GM19240 (cell line): ENCODE measurements around the gene CD84.
"Not testable (repeated sequence)": the region's sequence is repeated elsewhere in the genome, so short reads cannot be mapped to it uniquely, and the experiment has no call there.

Experiments used
- DNase-seq: peaks from one replicate; pipeline ENCODE4 v3.0.0; 2011; ENCODE audit warnings: low spot score; ENCODE audit not compliant: insufficient read length

CD84 gene

GRCh38 chr1:160579216-160579701 lies at the start of gene CD84:
CD84 (minus strand) TSS chr1:160579496; CDS start chr1:160579437, 59 bp downstream.
- no peak for DNase-seq

GRCh38 chr1:160628799-160629263 lies 49.5 kb upstream of the CD84 start:
- no peak for DNase-seq

GRCh38 chr1:160627677-160628289 lies 48.5 kb upstream of the CD84 start:
- DNase-seq = not testable (repeated sequence)

- DNase-seq = no peak
Observed at GRCh38 chr1:160626509-160627342, 47.4 kb upstream of the CD84 start.

GRCh38 chr1:160625725-160626498 lies 46.6 kb upstream of the CD84 start:
- no peak for DNase-seq

GRCh38 chr1:160625321-160625720 lies 46.0 kb upstream of the CD84 start:
- no peak for DNase-seq

GRCh38 chr1:160624464-160624863 lies 45.2 kb upstream of the CD84 start:
- no peak for DNase-seq

GRCh38 chr1:160623862-160624261 lies 44.6 kb upstream of the CD84 start:
- DNase-seq = no peak

GRCh38 chr1:160623227-160623633 lies 43.9 kb upstream of the CD84 start:
- no peak for DNase-seq

GRCh38 chr1:160622501-160623226 lies 43.4 kb upstream of the CD84 start:
- no peak for DNase-seq

- no peak for DNase-seq
Observed at GRCh38 chr1:160621633-160622413, 42.5 kb upstream of the CD84 start.

- no peak for DNase-seq
Observed at GRCh38 chr1:160620942-160621632, 41.8 kb upstream of the CD84 start.

GRCh38 chr1:160619742-160620277 lies 40.5 kb upstream of the CD84 start:
- DNase-seq = no peak

GRCh38 chr1:160618763-160619274 lies 39.5 kb upstream of the CD84 start:
- no peak for DNase-seq

- no peak for DNase-seq
Observed at GRCh38 chr1:160618327-160618726, 39.0 kb upstream of the CD84 start.

- no peak for DNase-seq
Observed at GRCh38 chr1:160615660-160616059, 36.4 kb upstream of the CD84 start.

- no peak for DNase-seq
Observed at GRCh38 chr1:160614410-160614809, 35.1 kb upstream of the CD84 start.

GRCh38 chr1:160612613-160613218 lies 33.4 kb upstream of the CD84 start:
- no peak for DNase-seq
